ENCODE results near the gene ZNF888. TPM values are rescaled to one million over a fixed set of nuclear protein-coding genes. Genes with fewer than 3 reads are reported as not detected.

Gene ZNF888
- polyA plus RNA-seq, 1 experiment = 2.2 TPM

GRCh38 chr19:52898101-52898500, 25.1 kb downstream of the ZNF888 start:
- Histone ChIP-seq H3K27ac (ENCODE audit: low read depth, low read length) (no peak overlapping the region), H3K27me3 (ENCODE audit: control insufficient read depth, insufficient read depth, low read length) (no peaks in the 10 kb centered on the region), H3K9me3 (ENCODE audit: control insufficient read depth, insufficient read depth, low read length) (peaks cover 12% of the 10 kb centered on the region), H3K4me3 (ENCODE audit: low read depth, low read length) (no peak overlapping the region)
- no peak for DNase-seq (ENCODE audit: low read depth, low spot score)
- no peak for TF ChIP-seq CTCF (IDR thresholded peaks at IDR 0.05; ENCODE audit: low read depth, low read length)
- CTCF ChIA-PET = interaction anchor here (1.2 kb wide), 1 partner anchor 10 kb away, joined by 4 read pairs; no protein-coding TSS in a partner anchor
- POLR2A ChIA-PET = no interaction called here

- peak; percentile 71 for DNase-seq (ENCODE audit: low read depth, low spot score)
- Histone ChIP-seq H3K27me3 (ENCODE audit: control insufficient read depth, insufficient read depth, low read length) (no peaks in the 10 kb centered on the region), H3K27ac (ENCODE audit: low read depth, low read length) (peak within 1 kb of the TSS; percentile 94), H3K9me3 (ENCODE audit: control insufficient read depth, insufficient read depth, low read length) (peaks cover 12% of the 10 kb centered on the region), H3K4me3 (ENCODE audit: low read depth, low read length) (peak within 1 kb of the TSS; percentile 90)
- TF ChIP-seq CTCF (IDR thresholded peaks at IDR 0.05; ENCODE audit: low read depth, low read length) = no peak
- CTCF ChIA-PET = interaction anchor here (0.6 to 1.2 kb wide), 2 partner anchors 11 to 1133 kb away, joined by 4 to 6 read pairs; no protein-coding TSS in a partner anchor
- POLR2A ChIA-PET = no interaction called here
These were observed 25.9 kb downstream of the ZNF888 start, which contains the start of gene ZNF320 for GRCh38 chr19:52897138-52897935. Gene ZNF320 (minus strand): TSS chr19:52897635. CDS start chr19:52890255, 7,380 bp downstream.

- H3K27me3 ChIP-seq (ENCODE audit: control insufficient read depth, insufficient read depth, low read length) = no peaks in the 10 kb centered on the region
- ChIA-PET CTCF (interaction anchor here (0.6 kb wide), 2 partner anchors 78 to 1134 kb away, joined by 3 to 6 read pairs; no protein-coding TSS in a partner anchor), POLR2A (no interaction called here)
- H3K27ac ChIP-seq (ENCODE audit: low read depth, low read length) = peak overlapping the region; percentile 94
- H3K9me3 ChIP-seq (ENCODE audit: control insufficient read depth, insufficient read depth, low read length) = peaks cover 12% of the 10 kb centered on the region
- no peak for TF ChIP-seq CTCF (IDR thresholded peaks at IDR 0.05; ENCODE audit: low read depth, low read length)
- H3K4me3 ChIP-seq (ENCODE audit: low read depth, low read length) = peak overlapping the region; percentile 90
- DNase-seq (ENCODE audit: low read depth, low spot score) = no peak
These were observed 26.6 kb downstream of the ZNF888 start for GRCh38 chr19:52896431-52897137.

GRCh38 chr19:52891336-52891735, 31.9 kb downstream of the ZNF888 start:
- peaks cover 4% of the 10 kb centered on the region for H3K9me3 ChIP-seq (ENCODE audit: control insufficient read depth, insufficient read depth, low read length)
- ChIA-PET CTCF (no interaction called here), POLR2A (no interaction called here)
- DNase-seq (ENCODE audit: low read depth, low spot score) = no peak
- H3K4me3 ChIP-seq (ENCODE audit: low read depth, low read length) = no peak overlapping the region
- no peak overlapping the region for H3K27ac ChIP-seq (ENCODE audit: low read depth, low read length)
- no peak for TF ChIP-seq CTCF (IDR thresholded peaks at IDR 0.05; ENCODE audit: low read depth, low read length)
- H3K27me3 ChIP-seq (ENCODE audit: control insufficient read depth, insufficient read depth, low read length) = no peaks in the 10 kb centered on the region

- no peak for TF ChIP-seq CTCF (IDR thresholded peaks at IDR 0.05; ENCODE audit: low read depth, low read length)
- no peak overlapping the region for H3K27ac ChIP-seq (ENCODE audit: low read depth, low read length)
- CTCF ChIA-PET = no interaction called here
- no peak overlapping the region for H3K4me3 ChIP-seq (ENCODE audit: low read depth, low read length)
- H3K27me3 ChIP-seq (ENCODE audit: control insufficient read depth, insufficient read depth, low read length) = no peaks in the 10 kb centered on the region
- peaks cover 11% of the 10 kb centered on the region for H3K9me3 ChIP-seq (ENCODE audit: control insufficient read depth, insufficient read depth, low read length)
- no peak for DNase-seq (ENCODE audit: low read depth, low spot score)
- POLR2A ChIA-PET = no interaction called here
These were observed 33.3 kb downstream of the ZNF888 start for GRCh38 chr19:52889931-52890330.
